NOMO-1 (cell line): ENCODE results near the gene RAP1B.
"Not testable (repeated sequence)": the region's sequence is repeated elsewhere in the genome, so short reads cannot be mapped to it uniquely, and the experiment has no call there.

Experiments used
- DNase-seq, 2 experiments: peaks; one replicate each; lab custom pipeline; 2025; ENCODE audit not compliant: unreplicated experiment in 2 of 2; lab: John Stamatoyannopoulos, UW

The RAP1B gene

GRCh38 chr12:68631227-68631626, 20.5 kb downstream of the RAP1B start:
- no peak for DNase-seq

- no peak for DNase-seq
These were observed 21.8 kb downstream of the RAP1B start for GRCh38 chr12:68632486-68632885.

- no peak for DNase-seq
These were observed 23.2 kb downstream of the RAP1B start for GRCh38 chr12:68633614-68634558.

- no peak for DNase-seq
These were observed 25.6 kb downstream of the RAP1B start for GRCh38 chr12:68636268-68636667.

GRCh38 chr12:68637439-68637838, 26.7 kb downstream of the RAP1B start:
- not testable (repeated sequence) for DNase-seq

- no peak for DNase-seq
These were observed 27.5 kb downstream of the RAP1B start for GRCh38 chr12:68638171-68638570.

- no peak for DNase-seq
These were observed 28.2 kb downstream of the RAP1B start for GRCh38 chr12:68638721-68639395.

- DNase-seq: no peak
These were observed 28.7 kb downstream of the RAP1B start for GRCh38 chr12:68639396-68639767.

- DNase-seq: no peak
These were observed 30.4 kb downstream of the RAP1B start for GRCh38 chr12:68641138-68641537.

- DNase-seq: no peak
These were observed 35.8 kb downstream of the RAP1B start for GRCh38 chr12:68646484-68646883.

GRCh38 chr12:68647507-68647906, 36.8 kb downstream of the RAP1B start:
- DNase-seq: no peak

- DNase-seq: no peak
These were observed 37.5 kb downstream of the RAP1B start for GRCh38 chr12:68648179-68648578.

GRCh38 chr12:68665016-68665569, 54.4 kb downstream of the RAP1B start:
- DNase-seq: no peak

GRCh38 chr12:68667291-68667690, 56.6 kb downstream of the RAP1B start:
- DNase-seq: no peak

- DNase-seq: no peak
These were observed 57.2 kb downstream of the RAP1B start for GRCh38 chr12:68667896-68668295.

- DNase-seq: no peak
These were observed 60.5 kb downstream of the RAP1B start for GRCh38 chr12:68671179-68671578.

GRCh38 chr12:68673788-68674187, 63.1 kb downstream of the RAP1B start:
- DNase-seq: no peak

- DNase-seq: no peak
These were observed 63.7 kb downstream of the RAP1B start for GRCh38 chr12:68674376-68674775.

- DNase-seq: no peak
These were observed 64.6 kb downstream of the RAP1B start for GRCh38 chr12:68675101-68675842.

- not testable (repeated sequence) for DNase-seq
These were observed 66.2 kb downstream of the RAP1B start for GRCh38 chr12:68676854-68677253.

GRCh38 chr12:68686262-68686594, 75.5 kb downstream of the RAP1B start:
- DNase-seq: no peak
